ENCODE measurements around the gene WTIP. TPM values are rescaled to one million over a fixed set of nuclear protein-coding genes. Genes with fewer than 3 reads are reported as not detected.
"Not testable (repeated sequence)": the region's sequence is repeated elsewhere in the genome, so short reads cannot be mapped to it uniquely, and the experiment has no call there.

Gene WTIP
- total RNA-seq, 1 experiment from 2014 or later, result 4.7 TPM

GRCh38 chr19:34475026-34475974 is 6.3 kb upstream of the WTIP start:
- DNase-seq (ENCODE audit: low read depth, low spot score), result no peak
- in situ Hi-C loops (cut with HindIII; ENCODE audit: low pct_unique_long_range_greater_than_20kb, low sequenced_read_pairs), result no loop called here

- no peak for DNase-seq (ENCODE audit: low read depth, low spot score)
- in situ Hi-C loops (cut with HindIII; ENCODE audit: low pct_unique_long_range_greater_than_20kb, low sequenced_read_pairs), result no loop called here
Measured at GRCh38 chr19:34475975-34476594, 5.5 kb upstream of the WTIP start.

GRCh38 chr19:34478496-34478895 is 3.1 kb upstream of the WTIP start:
- DNase-seq (ENCODE audit: low read depth, low spot score); in situ Hi-C loops (cut with HindIII; ENCODE audit: low pct_unique_long_range_greater_than_20kb, low sequenced_read_pairs): not testable (repeated sequence)

GRCh38 chr19:34479396-34479795 is 2.2 kb upstream of the WTIP start:
- DNase-seq (ENCODE audit: low read depth, low spot score), result no peak
- in situ Hi-C loops (cut with HindIII; ENCODE audit: low pct_unique_long_range_greater_than_20kb, low sequenced_read_pairs), result no loop called here

- in situ Hi-C loops (cut with HindIII; ENCODE audit: low pct_unique_long_range_greater_than_20kb, low sequenced_read_pairs), result no loop called here
- DNase-seq (ENCODE audit: low read depth, low spot score), result no peak
Measured at GRCh38 chr19:34480491-34480890, 1.1 kb upstream of the WTIP start.

- in situ Hi-C loops (cut with HindIII; ENCODE audit: low pct_unique_long_range_greater_than_20kb, low sequenced_read_pairs), result no loop called here
- no peak for DNase-seq (ENCODE audit: low read depth, low spot score)
Measured at GRCh38 chr19:34481861-34482379, 362 bp downstream of the WTIP start.

- DNase-seq (ENCODE audit: low read depth, low spot score), result no peak
- in situ Hi-C loops (cut with HindIII; ENCODE audit: low pct_unique_long_range_greater_than_20kb, low sequenced_read_pairs), result no loop called here
Measured at GRCh38 chr19:34482380-34483250, 1.1 kb downstream of the WTIP start.

GRCh38 chr19:34484328-34484727 is 2.8 kb downstream of the WTIP start:
- in situ Hi-C loops (cut with HindIII; ENCODE audit: low pct_unique_long_range_greater_than_20kb, low sequenced_read_pairs), result no loop called here
- DNase-seq (ENCODE audit: low read depth, low spot score), result no peak

GRCh38 chr19:34485831-34486230 is 4.3 kb downstream of the WTIP start:
- in situ Hi-C loops (cut with HindIII; ENCODE audit: low pct_unique_long_range_greater_than_20kb, low sequenced_read_pairs), result no loop called here
- DNase-seq (ENCODE audit: low read depth, low spot score), result no peak

- in situ Hi-C loops (cut with HindIII; ENCODE audit: low pct_unique_long_range_greater_than_20kb, low sequenced_read_pairs), result no loop called here
Measured at GRCh38 chr19:34487651-34488051, 6.1 kb downstream of the WTIP start.

GRCh38 chr19:34489175-34489574 is 7.6 kb downstream of the WTIP start:
- in situ Hi-C loops (cut with HindIII; ENCODE audit: low pct_unique_long_range_greater_than_20kb, low sequenced_read_pairs), result no loop called here
- DNase-seq (ENCODE audit: low read depth, low spot score), result no peak

More at GRCh38 chr19:34487651-34488051, 6.1 kb downstream of the WTIP start:
- DNase-seq (ENCODE audit: low read depth, low spot score), result no peak

- in situ Hi-C loops (cut with HindIII; ENCODE audit: low pct_unique_long_range_greater_than_20kb, low sequenced_read_pairs), result no loop called here
- no peak for DNase-seq (ENCODE audit: low read depth, low spot score)
Measured at GRCh38 chr19:34490141-34490766, 8.7 kb downstream of the WTIP start.

GRCh38 chr19:34493038-34493648 is 11.6 kb downstream of the WTIP start:
- in situ Hi-C loops (cut with HindIII; ENCODE audit: low pct_unique_long_range_greater_than_20kb, low sequenced_read_pairs), result no loop called here
- no peak for DNase-seq (ENCODE audit: low read depth, low spot score)

- DNase-seq (ENCODE audit: low read depth, low spot score), result no peak
- in situ Hi-C loops (cut with HindIII; ENCODE audit: low pct_unique_long_range_greater_than_20kb, low sequenced_read_pairs), result no loop called here
Measured at GRCh38 chr19:34493649-34494044, 12.1 kb downstream of the WTIP start.

- DNase-seq (ENCODE audit: low read depth, low spot score), result no peak
- in situ Hi-C loops (cut with HindIII; ENCODE audit: low pct_unique_long_range_greater_than_20kb, low sequenced_read_pairs), result no loop called here
Measured at GRCh38 chr19:34494601-34495000, 13.0 kb downstream of the WTIP start.

GRCh38 chr19:34495416-34495815 is 13.9 kb downstream of the WTIP start:
- DNase-seq (ENCODE audit: low read depth, low spot score), result no peak
- in situ Hi-C loops (cut with HindIII; ENCODE audit: low pct_unique_long_range_greater_than_20kb, low sequenced_read_pairs), result no loop called here

Measured in SK-MEL-5 (cell line).